PC-3 (cell line): ENCODE data around the gene ABCA3. TPM values are rescaled to one million over a fixed set of nuclear protein-coding genes. Genes with fewer than 3 reads are reported as not detected.

Source experiments
- ATAC-seq: fragments of 200-7000 bp; cut with Tn5 transposase; 2 replicates; pipeline ENCODE4 v1.9.1; 2020; ENCODE audit warnings: mild to moderate bottlenecking, moderate library complexity
- BruUV-seq: library from RNA; stranded (reverse); fragments of 400-500 nt; replicated peaks from 2 replicates; lab custom pipeline; 2021; lab: Mats Ljungman, UMichigan
- CTCF ChIA-PET: fragments of 300-600 bp; sonication (Branson Sonifier 250); formaldehyde crosslinking; loops from one replicate; lab custom pipeline; 2022; ENCODE audit warnings: antibody characterized with exemption; lab: Charles Lee
- POLR2A ChIA-PET: fragments of 300-600 bp; sonication (Branson Sonifier 250); formaldehyde crosslinking; loops from one replicate; lab custom pipeline; 2022; ENCODE audit warnings: antibody characterized with exemption; ENCODE audit not compliant: unreplicated experiment; lab: Charles Lee
- DNase-seq: peaks from one replicate; pipeline ENCODE4 v3.0.0-alpha.2; 2015
- H2AFZ ChIP-seq: fragments of 300-600 bp; sonication (generic); 2 replicates; pipeline ENCODE4 v1.6.0; 2016; ENCODE audit warnings: antibody characterized with exemption, low read length
- H3F3A ChIP-seq: fragments of 300-600 bp; sonication (generic); one replicate; pipeline ENCODE4 v1.6.0; 2017; ENCODE audit warnings: antibody characterized with exemption, low read length, control low read depth, mild to moderate bottlenecking; ENCODE audit not compliant: unreplicated experiment
- H3K27ac ChIP-seq: fragments of 300-600 bp; sonication (generic); 2 replicates; pipeline ENCODE4 v1.5.1; 2016; ENCODE audit warnings: mild to moderate bottlenecking, low read length
- H3K27me3 ChIP-seq: fragments of 300-600 bp; sonication (generic); 2 replicates; pipeline ENCODE4 v1.6.1; 2016; ENCODE audit warnings: low read length, mixed read lengths
- H3K36me3 ChIP-seq: fragments of 300-600 bp; sonication (generic); 2 replicates; pipeline ENCODE4 v1.6.1; 2016; ENCODE audit warnings: low read depth, mixed run types, low read length, mixed read lengths
- H3K4me1 ChIP-seq: fragments of 300-600 bp; sonication (generic); 2 replicates; pipeline ENCODE4 v1.5.1; 2016; ENCODE audit warnings: low read length; ENCODE audit not compliant: insufficient read depth
- H3K4me2 ChIP-seq: fragments of 300-600 bp; sonication (generic); 2 replicates; pipeline ENCODE4 v1.6.0; 2016; ENCODE audit warnings: low read length
- H3K4me3 ChIP-seq: fragments of 300-600 bp; sonication (generic); 2 replicates; pipeline ENCODE4 v1.5.1; 2016; ENCODE audit warnings: mild to moderate bottlenecking, low read length, mixed read lengths
- H3K79me2 ChIP-seq: fragments of 300-600 bp; sonication (generic); 2 replicates; pipeline ENCODE4 v1.6.1; 2017; ENCODE audit warnings: low read length, mixed read lengths
- H3K9ac ChIP-seq: fragments of 300-600 bp; sonication (generic); 2 replicates; pipeline ENCODE4 v1.6.0; 2016; ENCODE audit warnings: mild to moderate bottlenecking, low read length
- H3K9me2 ChIP-seq: fragments of 300-600 bp; sonication (generic); replicated peaks from 2 replicates; pipeline ENCODE4 v1.6.1; 2016; ENCODE audit warnings: mixed run types, low read length, mixed read lengths
- H3K9me3 ChIP-seq: fragments of 300-600 bp; sonication (generic); 2 replicates; pipeline ENCODE4 v1.6.1; 2016; ENCODE audit warnings: low read length, mixed read lengths
- H4K20me1 ChIP-seq: fragments of 300-600 bp; sonication (generic); 2 replicates; pipeline ENCODE4 v1.6.1; 2016; ENCODE audit warnings: low read length, mixed read lengths
- EZH2 ChIP-seq: fragments of 300-600 bp; sonication (generic); IDR thresholded peaks from one replicate; pipeline ENCODE4 v1.6.1; 2017; ENCODE audit warnings: antibody characterized with exemption, mild to moderate bottlenecking, low read length; ENCODE audit not compliant: unreplicated experiment
- EZH2phosphoT487 ChIP-seq: fragments of 300-600 bp; sonication (generic); IDR thresholded peaks from 2 replicates; pipeline ENCODE4 v1.6.1; 2018; ENCODE audit warnings: mild to moderate bottlenecking, antibody characterized with exemption, low read length, borderline replicate concordance
- intact Hi-C: fragments of 100-400 bp; cut with micrococcal nuclease; formaldehyde crosslinking; loops from 2 replicates; pipeline ENCODE4 v1.9.0; 2023
- total RNA-seq: library from RNA; depleted of rRNA; stranded (reverse); fragments of >200 nt; gene quantifications from 2 replicates; pipeline ENCODE4 v1.2.3, GENCODE V29; 2014
- TF ChIP-seq, protein P1 (sequence below): fragments of 300-600 bp; sonication (generic); conservative IDR thresholded peaks from 2 replicates; pipeline ENCODE4 v1.5.1; 2017; ENCODE audit warnings: antibody characterized with exemption, low read depth, mild to moderate bottlenecking, low read length

Gene ABCA3
- total RNA-seq, 1 experiment from 2014 or later, result 11.0 TPM

DNA sequence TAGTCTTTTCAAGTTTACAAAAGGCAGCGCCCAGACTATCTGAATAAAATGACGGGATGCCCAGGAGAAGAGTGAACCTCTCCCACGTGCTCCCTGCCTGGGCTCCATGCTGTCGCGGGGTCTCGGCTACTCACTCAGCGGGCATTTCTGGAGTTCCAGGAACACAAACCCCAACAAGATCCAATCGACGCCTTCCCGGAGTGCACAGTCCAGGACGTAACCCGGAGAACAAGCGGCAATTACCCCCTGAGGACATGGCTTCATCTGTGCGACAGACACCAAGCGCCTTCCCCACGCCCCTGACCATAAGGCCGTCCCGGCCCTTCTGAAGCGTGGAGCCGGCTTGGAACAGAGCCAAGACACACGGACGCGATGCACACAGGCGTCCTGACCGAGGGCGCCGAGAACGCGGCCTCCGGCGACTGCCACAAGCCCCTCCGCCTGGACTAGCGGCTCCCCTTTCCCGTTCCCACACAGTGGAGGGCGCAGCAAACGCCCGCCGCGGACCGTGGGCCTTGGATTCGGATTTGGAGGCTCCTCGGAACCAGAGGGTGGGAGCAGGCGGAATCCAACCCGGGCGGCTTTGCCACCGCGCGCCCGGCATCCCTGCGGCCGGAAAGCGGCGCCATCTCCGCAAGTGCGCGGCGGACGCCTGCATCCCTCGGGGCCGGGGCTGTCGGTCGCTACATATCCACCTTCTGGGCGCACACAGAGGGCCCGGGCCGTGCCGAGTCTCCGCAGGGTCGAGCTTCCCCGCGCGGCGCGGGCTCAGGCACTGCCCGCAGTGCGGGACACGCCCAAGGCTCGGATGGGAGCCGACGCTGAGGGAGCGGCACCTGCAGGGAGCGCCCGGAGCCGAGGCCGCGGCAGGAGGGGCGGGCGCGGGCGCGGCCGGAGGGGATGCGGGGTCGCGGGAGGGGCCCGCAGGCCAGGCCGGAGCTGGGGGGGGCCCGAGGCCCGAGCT is 725 bp downstream of the ABCA3 start:
- Histone ChIP-seq H3K9ac (peak overlapping the region; percentile 58), H3F3A (no peaks in the 10 kb centered on the region), H3K9me3 (no peaks in the 10 kb centered on the region), H3K27me3 (no peaks in the 10 kb centered on the region), H2AFZ (peak overlapping the region; percentile 84), H3K27ac (no peak overlapping the region), H3K4me3 (peak overlapping the region; percentile 81), H3K4me1 (0 out of 2 replicates have a peak, but pooled peaks cover 3% of the 10 kb centered on the region), H3K9me2 (no peaks in the 10 kb centered on the region), H3K36me3 (no peaks in the 10 kb centered on the region), H3K4me2 (peak overlapping the region; percentile 89), H4K20me1 (no peaks in the 10 kb centered on the region), H3K79me2 (peaks cover 4% of the 10 kb centered on the region; the same call in 1 of the 2 replicates)
- POLR2A ChIA-PET, result no interaction called here
- no TSS peak for BruUV-seq
- DNase-seq, result peak; percentile 47
- CTCF ChIA-PET, result interaction anchor here (0.6 to 0.7 kb wide), 2 partner anchors 57 to 930 kb away, joined by 3 to 4 read pairs; no protein-coding TSS in a partner anchor
- no peak for TF ChIP-seq EZH2phosphoT487
- TF ChIP-seq, protein P1, sequence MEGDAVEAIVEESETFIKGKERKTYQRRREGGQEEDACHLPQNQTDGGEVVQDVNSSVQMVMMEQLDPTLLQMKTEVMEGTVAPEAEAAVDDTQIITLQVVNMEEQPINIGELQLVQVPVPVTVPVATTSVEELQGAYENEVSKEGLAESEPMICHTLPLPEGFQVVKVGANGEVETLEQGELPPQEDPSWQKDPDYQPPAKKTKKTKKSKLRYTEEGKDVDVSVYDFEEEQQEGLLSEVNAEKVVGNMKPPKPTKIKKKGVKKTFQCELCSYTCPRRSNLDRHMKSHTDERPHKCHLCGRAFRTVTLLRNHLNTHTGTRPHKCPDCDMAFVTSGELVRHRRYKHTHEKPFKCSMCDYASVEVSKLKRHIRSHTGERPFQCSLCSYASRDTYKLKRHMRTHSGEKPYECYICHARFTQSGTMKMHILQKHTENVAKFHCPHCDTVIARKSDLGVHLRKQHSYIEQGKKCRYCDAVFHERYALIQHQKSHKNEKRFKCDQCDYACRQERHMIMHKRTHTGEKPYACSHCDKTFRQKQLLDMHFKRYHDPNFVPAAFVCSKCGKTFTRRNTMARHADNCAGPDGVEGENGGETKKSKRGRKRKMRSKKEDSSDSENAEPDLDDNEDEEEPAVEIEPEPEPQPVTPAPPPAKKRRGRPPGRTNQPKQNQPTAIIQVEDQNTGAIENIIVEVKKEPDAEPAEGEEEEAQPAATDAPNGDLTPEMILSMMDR, result peak; percentile 19; the same call in 1 of the 2 replicates
- peak; percentile 65 for ATAC-seq
- intact Hi-C loops, result loop anchor here (2.0 to 5.0 kb wide), 2 partner anchors 47 to 91 kb away; no protein-coding TSS in a partner anchor

DNA sequence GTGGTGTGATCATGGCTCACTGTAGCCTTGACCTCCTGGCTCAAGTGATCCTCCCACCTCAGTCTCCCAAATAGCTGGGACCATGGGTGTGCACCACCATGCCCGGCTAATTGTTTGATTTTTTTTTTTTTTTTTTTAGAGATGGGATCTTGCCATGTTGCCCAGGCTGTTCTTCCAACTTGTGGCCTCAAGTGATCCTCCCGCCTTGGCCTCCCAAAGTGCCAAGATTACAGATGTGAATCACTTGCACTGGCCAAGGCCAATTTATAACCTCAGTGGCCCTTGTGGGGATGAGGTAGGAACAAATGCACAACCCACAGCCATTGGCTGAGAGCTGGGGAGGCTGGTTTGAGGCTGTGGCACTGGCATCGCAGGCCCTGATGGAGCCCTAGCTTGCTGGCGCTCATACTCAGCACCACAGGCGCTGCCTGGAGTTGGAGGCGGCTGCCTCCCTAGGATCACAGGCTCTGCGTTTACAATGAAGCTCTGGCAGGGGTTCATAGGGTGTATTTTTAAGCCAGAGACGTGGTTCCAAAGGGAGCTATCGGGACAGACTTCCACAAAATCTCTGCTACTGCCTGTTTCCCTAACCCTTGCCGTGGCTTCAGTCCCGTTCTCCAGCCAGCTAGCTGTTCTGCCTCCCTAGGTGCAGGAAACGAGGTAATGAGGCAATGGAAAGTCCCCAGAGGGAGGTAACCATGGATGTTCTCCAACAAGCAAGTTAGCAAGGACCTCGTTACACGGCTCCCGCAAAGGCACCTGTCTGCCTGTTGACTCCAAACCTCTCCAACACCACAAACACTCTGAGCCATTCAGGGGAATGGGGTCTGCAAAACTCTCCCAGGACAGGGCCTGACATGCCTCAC is 2.9 kb downstream of the ABCA3 start:
- H3K27me3 ChIP-seq, result no peaks in the 10 kb centered on the region

DNA sequence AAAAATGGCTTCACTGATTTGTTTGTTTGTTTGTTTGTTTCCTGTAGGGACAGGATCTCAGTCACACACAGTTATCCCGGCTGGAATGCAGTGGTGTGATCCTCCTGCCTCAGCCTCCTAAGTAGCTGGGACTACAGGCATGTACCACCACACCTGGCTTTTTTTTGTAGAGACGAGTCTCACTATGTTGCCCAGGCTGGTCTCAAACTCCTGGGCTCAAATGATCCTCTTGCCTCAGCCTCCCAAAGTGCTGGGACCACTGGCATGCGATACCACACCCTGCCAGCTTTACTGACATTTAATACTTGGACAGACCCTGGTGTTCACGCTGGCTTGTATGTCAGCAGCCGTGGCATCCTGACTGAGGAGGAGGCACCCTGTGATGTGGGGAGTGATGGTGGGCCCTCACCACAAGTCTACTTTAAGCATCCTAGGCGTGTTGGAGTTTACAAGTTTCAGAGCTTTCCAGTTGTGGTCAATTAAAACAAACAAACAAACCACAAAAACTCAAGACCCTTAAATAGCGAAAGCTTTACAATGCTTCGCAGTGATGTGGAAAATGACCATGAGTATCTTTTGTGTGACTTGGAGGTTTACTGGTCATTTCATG is 5.1 kb downstream of the ABCA3 start:
- Histone ChIP-seq H3K79me2 (peaks cover 4% of the 10 kb centered on the region; the same call in 1 of the 2 replicates), H3K9ac (no peak overlapping the region), H3K4me2 (no peak overlapping the region), H3K9me3 (no peaks in the 10 kb centered on the region), H3F3A (no peaks in the 10 kb centered on the region), H3K27ac (no peak overlapping the region), H3K36me3 (no peaks in the 10 kb centered on the region), H3K4me3 (no peak overlapping the region), H4K20me1 (no peaks in the 10 kb centered on the region), H2AFZ (no peak overlapping the region), H3K9me2 (no peaks in the 10 kb centered on the region), H3K4me1 (peaks cover 11% of the 10 kb centered on the region; the same call in 1 of the 2 replicates), H3K27me3 (no peaks in the 10 kb centered on the region)
- BruUV-seq, result no TSS peak
- no peak for ATAC-seq
- TF ChIP-seq, protein P1, result no peak
- TF ChIP-seq EZH2, result no peak
- intact Hi-C loops, result no loop called here
- no peak for DNase-seq
- CTCF ChIA-PET, result no interaction called here
- POLR2A ChIA-PET, result no interaction called here

More for the DNA sequence above, 2.9 kb downstream of the ABCA3 start:
- H2AFZ ChIP-seq, result no peak overlapping the region
- no peaks in the 10 kb centered on the region for H3F3A ChIP-seq
- no peak overlapping the region for H3K4me3 ChIP-seq
- ChIA-PET CTCF (no interaction called here), POLR2A (no interaction called here)
- H3K4me2 ChIP-seq, result no peak overlapping the region
- H3K4me1 ChIP-seq, result peaks cover 11% of the 10 kb centered on the region; the same call in 1 of the 2 replicates
- no peak overlapping the region for H3K9ac ChIP-seq
- no peaks in the 10 kb centered on the region for H3K36me3 ChIP-seq
- H3K79me2 ChIP-seq, result peaks cover 4% of the 10 kb centered on the region; the same call in 1 of the 2 replicates
- H3K9me2 ChIP-seq, result no peaks in the 10 kb centered on the region
- TF ChIP-seq EZH2, result no peak
- intact Hi-C loops, result no loop called here
- ATAC-seq, result no peak
- H4K20me1 ChIP-seq, result no peaks in the 10 kb centered on the region
- no peak for DNase-seq
- no peaks in the 10 kb centered on the region for H3K9me3 ChIP-seq
- BruUV-seq, result no TSS peak
- H3K27ac ChIP-seq, result no peak overlapping the region
